Measurements from ENCODE around the gene NALF2.

The NALF2 gene

DNA sequence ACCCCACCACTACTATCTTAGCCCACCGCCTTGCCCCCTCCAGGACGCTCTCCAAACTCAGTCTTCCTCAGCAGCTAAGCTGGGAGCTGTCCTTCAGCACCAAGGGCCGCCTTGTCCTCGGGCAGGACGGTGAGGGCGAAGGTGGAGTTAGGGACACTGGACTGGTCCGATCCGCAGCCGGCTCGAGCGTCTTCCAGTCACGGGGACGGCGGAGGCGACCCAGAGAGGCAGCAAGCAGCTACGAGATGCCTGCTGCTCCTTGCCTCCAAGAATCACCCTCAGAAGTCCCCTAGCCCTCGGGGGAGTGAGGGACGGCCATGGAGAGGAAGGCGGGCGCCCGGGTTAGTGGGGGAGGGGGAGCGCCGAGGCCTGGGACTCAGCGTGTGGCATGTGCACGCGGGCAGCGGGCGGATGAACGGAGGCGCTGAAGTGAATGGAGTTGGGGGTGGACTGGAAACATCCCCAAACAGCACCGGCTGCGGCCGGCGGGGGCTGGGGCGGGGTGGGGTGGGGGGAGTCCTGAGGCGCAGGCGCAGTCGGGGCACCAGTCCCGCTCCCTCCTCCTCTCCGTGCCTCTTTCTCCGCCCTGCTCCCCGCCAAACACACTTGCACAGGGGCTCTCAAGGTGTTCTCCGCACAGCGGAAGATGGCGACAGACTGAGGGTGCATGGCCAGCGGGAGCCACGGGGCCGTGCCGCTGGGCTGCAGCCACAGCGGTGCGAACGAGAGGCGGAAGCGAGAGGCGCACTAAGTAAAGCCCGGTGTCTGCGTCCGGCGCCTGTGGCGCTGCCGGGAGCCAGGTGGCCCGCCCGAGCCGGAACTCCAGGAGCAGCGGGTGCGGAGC, at the start of gene NALF2:
TSS of gene NALF2 (plus strand) at position 545 of the 844 bp plus-strand sequence. CDS start 957 bp downstream, outside the sequence.
- peak; percentile 33 for DNase-seq

DNA sequence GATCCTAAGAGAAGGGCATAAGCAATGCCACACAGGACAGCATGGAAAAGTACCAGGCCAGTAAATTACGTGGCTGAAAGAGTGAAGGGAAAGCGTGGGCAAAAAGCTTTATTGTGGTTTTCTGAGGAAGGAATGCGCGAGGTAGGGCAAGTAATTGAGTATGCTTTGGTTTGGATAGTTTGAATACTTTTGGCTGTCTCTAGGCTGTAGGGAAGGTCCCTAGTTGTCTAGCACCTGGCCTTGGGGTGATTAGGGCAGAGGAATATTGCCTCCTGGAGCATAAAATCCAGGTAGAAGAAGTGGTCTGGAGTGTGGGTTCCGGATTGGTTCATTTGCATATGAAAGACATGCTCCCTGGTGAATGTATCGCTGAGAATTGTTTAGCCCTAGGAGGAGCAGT, 46.4 kb upstream of the NALF2 start:
- no peak for DNase-seq

DNA sequence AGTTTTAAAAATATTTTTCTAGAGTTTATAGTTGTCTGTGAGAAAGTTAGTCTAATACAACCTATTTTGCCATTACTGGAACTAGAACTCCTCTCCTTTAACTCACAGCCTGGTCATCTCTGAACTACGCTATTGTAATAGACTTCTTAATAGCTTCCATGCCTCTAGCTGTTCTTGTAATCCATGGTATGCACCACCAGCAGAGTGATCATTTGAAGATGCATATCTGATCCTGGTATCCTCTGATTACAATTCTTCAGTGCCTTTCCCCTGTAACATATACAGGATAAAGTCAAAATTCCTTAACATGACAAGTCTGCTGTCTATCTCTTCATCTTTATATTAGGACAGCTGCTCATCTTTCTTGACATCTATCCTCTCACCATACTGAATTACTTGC, 37.6 kb upstream of the NALF2 start:
- no peak for DNase-seq

DNA sequence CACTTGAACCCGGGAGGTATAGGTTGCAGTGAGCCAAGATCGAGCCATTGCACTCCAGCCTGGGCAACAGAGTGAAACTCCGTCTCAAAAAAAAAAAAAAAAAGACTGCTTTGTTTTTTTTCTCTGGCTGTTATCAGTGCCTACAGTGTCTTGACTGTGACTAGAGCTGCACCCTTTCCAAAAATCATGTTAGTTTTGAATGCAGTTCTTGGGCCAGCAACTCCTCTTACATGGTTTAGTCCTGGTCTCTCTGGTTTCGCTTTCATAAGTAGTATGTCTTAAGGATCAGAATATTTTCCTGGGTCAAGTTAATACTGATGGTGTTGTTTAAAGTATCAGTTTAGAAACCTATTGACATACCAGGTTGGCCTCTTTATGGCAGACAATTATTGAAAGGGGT, 34.2 kb upstream of the NALF2 start:
- no peak for DNase-seq

DNA sequence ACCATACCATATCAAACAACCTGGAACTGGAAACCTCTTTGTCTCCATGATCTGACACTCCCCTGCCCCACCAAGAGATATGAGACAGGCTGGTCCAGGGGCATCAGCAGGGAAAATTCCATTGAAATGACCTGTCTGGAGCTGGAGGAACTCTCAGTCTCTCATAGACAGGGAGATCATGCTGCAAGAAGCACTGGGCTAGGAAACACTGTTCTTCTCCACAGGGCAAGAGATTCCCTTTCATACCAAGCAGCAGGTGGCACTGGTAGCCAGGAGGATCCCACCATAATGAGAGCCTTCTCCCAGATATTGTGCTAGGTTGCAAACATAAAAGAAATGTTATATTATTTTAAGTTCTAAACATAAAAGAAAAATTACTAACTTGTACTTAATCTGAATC, 14.5 kb upstream of the NALF2 start:
- DNase-seq, result no peak

DNA sequence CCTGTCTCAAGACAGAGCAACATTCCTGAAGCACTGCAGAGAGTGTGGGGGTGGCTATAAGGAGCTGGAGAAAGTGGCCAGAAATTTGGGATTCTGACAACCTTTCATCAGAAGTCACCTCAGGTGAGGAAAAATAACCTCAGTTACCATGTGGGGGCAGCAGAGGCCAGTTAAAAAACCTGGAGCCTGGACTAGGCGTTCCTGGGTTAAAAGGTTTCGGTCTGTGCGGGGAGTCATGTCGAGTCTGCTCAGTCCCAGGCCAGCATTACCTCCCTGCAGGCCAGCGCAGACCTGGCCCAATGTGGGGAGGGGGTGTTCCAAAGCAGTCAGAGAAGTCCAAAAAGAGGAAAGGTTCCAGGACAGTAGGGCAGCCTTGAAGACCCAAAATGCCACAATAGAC, 10.9 kb upstream of the NALF2 start:
- DNase-seq, result no peak

DNA sequence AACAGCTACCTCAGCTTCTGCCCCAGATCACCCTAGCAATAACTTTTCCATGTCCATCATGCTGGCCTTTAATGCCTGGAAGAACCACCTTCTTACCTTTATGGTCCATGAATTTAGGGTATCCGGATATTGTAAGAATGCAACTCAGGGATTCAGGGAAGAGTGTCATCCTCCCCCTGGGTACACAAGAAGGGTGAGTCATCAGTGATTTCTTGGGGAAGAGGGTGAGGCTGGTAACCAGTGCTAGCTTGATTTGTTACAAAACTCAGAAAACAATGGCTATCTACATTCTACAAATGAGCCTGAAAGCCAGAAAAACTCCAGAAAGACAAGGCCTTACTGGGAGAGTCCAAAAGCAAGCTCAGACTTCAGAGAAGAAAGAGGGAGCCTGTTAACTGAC, 10.4 kb upstream of the NALF2 start:
- no peak for DNase-seq

DNA sequence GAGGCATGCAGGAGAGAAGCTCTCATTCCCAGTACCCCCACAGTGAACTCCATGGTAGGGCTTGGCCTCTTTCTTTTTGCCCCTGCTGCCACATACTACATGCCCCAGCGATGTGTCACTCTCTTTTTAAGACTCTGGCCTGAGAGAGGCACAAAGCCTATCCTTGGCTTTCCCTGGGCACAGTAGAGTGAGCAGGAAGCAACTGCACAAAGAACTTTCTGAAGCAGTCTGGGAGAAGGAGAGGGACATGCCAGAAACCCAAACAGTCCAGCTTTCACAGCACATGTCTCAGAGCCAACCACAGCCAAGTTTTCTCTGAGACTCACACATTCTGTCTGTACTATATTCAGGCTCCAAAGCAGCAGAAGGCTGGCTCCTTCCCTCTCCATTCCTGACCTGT, 7.9 kb upstream of the NALF2 start:
- no peak for DNase-seq

DNA sequence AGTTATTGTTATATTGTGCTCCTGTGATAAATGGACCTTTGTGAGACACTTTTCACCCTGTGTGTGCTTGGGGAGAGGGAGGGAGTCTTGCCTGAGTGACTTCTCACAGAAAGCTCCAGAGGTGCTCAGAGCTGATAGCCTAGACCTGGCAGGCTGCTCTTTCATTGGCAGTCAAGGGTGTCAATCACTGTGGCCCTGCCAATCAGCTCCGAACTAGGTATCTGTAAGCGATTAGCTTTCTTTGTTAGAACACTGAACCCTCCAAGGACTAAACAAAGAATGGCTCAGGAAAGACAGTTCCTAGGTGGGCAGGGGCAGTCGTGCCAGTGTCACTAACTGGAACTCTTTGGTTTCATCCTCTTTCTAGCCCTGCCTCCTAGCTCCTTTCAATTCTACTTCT, 2.7 kb upstream of the NALF2 start:
- no peak for DNase-seq

DNA sequence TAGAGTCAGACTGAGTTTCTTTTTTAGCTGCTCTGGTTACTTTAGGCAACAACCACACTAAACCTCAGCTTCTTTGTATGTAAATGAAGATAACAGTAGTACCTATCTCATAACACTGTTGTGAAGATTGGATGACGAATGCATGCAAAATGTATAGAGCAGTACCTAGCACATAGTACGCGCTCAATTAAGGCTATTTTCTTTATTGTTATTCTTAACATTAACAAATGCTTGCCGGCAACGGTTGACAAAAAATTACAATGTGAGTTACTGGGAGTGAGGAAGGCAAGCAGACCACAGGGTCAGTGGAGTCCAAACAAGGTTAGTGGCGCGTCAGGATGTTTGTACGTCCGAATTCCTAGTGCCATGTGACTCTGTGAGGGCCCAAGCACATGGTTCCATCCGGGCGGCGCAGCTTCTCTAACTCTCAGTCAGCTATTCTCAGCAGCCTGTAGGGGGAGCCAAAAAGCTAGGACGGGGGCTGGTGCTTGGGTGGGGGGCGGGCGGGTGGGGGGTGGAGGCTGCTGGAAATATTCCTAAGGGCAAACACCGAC, 821 bp upstream of the NALF2 start:
- no peak for DNase-seq

DNA sequence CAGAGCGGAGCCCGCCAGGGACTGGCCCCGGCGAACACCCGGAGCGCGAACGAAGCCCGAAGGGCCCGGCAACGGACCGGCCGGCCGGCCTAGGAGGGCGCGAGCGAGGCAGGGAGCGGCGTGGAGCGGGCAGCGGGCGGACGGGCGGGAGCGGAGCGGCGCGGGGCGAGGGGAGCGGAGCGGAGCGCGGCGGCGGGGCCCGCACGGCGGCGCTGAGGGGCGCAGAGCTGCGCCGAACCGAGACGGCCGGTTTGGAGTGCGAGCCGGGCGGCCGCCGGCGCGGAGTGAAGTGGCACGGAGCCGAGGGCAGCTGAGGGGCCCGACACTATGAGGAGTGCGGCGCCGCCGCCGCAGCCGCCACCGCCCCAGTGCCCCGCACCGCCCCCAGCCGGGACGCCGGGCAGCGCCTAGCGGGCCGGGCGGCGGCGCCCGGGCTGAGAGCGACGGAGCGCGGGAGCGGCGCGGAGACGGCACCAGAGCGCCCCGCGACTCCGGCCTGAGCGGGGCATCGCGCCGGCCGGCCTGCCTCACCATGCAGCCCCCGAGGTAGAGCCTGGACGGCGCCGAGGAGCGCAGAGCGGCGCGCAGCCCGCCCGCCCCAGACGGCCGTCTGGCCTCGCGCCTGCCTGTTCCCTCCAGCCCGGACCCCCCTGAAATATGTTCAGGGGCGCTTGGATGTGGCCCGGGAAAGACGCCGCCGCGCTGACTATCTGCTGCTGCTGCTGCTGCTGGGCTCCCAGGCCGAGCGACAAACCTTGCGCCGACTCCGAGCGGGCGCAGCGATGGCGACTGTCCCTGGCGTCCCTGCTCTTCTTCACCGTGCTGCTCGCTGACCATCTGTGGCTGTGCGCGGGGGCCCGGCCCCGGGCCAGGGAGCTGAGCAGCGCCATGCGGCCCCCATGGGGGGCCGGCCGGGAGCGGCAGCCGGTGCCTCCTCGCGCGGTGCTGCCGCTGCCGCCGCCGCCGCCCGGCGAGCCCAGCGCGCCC, 793 bp downstream of the NALF2 start:
- DNase-seq, result no peak

DNA sequence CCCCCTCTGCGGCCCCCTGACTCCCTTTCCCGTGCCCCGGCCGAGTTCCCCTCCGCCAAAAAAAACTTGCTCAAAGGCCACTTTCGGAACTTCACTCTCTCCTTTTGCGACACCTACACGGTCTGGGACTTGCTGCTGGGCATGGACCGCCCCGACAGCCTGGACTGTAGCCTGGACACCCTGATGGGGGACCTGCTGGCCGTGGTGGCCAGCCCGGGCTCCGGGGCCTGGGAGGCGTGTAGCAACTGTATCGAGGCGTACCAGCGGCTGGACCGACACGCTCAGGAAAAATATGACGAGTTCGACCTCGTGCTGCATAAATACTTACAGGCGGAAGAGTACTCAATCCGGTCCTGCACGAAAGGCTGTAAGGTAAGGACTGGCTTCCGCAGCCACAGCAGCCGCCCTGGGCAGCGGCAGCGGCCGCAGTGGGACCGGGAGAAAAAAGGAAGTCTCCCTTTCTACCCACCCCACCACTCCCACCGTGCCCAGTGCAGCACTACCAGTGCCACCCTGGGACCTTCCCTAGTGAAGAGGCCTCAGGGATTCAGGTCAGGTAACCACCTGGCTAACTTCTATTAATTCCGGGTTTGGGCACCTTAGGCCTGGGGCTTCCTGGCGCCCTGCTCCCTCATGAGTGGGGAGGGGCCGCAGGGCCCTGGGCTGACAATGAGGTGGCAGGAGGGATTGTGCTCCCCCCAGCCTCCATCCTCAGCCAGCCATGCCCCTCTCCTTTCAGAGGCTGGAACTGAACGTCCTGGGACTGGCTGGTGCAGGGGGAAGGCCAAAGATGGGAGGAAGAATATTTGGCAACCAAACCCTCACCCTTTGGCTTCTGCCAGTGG, 1.9 kb downstream of the NALF2 start:
- DNase-seq, result no peak

DNA sequence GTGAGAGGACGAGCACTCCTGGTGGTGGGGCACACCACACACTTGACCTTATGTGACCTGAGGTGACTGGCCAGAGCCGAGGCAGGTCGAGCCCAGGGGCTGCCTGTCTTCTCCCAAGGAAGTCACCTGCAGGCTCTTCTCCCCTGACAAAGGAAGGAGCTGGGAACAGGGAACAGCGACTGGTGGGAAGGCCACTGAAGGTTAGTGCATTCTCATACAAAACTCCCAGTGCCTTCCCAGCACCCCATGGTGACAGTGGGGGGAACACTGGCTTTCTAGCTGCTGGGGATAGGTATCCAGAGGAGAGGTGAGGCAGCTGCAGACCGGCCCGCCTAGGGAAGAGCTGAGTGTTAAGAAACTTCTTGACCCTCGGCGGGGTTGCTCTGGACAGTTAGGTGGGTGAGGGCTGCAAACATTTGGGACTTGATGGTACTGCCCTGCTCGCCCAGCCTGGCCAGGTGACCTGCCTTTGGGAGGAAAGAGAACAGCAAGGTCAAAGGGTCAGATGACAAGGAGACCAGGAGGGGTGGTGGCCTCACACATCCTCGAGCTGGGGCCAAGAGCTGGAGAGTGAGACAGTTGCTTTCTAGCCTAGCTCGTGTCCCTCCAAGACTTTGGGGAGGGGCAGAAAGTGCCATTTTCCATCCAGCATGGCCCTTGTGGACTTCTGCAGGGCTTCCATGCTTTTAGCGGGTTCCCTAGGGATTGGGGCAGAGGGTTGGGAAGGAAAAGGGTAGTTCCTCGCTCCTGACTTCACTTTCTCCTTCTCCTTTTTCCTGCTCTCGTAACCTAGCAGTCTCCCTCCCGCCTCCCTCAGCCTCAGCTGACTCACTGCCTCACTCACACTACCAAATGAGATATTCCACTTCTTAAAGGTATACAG, 2.7 kb downstream of the NALF2 start:
- DNase-seq, result no peak

DNA sequence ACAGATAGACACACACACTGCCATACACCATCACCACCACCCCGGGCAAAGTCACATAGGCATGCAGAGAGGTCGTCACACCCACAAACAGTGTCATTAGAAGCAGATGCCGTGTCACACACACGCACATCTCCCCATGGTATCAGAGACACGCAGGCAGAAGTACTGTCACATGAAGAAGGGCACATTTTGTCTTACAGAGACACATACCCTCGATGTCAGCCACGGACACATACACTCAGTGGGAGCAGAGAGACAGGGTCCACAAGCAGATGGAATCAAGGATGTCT, 3.3 kb downstream of the NALF2 start:
- DNase-seq, result no peak

DNA sequence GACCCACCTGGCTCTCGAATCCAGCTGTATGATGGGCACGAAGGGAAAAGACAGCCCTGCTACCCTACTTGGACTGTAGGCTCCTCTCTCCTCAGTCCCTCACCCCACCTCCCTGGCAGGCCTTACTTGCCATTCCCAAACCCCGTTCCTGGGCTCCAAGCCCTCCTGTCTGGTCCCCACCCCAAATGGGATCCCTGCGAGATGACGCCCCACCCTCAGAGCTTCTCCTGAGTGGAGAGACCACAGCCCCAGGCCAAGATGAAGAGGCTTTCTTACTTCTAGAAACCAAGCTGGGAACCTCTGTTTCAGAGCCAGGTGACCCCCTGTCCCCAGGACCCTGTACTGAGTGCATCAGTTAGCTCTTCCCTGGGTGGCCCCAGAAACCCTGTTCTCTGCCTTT, 4.5 kb downstream of the NALF2 start:
- no peak for DNase-seq

DNA sequence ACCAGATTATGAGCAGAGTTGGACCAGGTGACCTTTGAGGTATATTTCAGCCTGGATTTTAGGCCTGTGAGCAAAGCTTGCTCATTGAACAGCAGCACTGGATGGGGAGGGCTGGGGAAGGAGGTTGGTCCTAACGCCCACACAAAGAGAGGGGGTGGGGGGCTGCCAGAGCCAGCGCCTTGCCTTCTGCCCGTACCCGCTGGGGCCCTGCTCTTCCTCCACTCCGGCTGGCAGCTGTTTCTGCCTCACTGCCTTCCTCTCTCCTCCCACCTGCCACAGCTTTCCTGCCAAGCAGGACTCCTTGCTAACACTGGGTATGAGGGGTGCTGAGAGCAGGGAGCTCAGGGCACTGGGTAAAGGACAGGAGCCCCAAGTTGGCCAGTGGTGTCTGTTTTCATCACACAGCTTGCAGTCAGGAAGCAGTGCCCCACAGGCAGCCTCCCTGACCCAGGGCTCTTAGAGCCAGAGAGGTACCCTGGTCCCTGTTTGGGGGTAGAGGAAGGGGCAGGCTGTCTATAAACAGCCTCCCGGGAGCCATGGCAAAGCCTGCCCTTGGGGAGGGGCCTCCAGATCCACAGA, 6.1 kb downstream of the NALF2 start:
- DNase-seq, result no peak

DNA sequence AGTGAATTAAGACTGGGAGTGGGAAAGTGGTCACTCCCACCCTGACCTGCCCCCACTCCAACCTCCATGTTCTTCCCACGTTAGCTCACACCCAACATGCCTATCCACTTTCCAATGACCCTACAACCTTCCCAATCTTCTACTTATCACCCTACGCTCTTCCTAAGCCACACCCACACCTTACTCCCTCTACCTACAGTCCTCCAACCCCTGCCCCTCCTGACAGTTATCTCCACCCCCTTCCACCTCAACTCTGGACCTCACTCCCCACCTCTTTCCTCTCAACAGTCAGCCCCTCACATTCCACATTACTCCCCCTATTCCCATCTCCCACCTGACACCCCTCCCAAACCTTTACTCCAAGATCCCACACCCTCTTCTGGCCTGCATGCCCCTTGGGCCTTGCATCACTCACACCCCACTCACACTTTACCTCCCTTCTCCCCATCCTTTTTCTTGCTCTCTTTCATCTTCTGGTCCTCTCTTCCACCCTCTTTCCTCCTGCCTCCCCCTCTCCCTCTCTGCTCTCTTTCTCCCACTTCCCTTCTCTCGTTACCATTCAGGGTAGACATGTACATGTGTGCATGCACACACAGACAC, 6.9 kb downstream of the NALF2 start:
- no peak for DNase-seq

DNA sequence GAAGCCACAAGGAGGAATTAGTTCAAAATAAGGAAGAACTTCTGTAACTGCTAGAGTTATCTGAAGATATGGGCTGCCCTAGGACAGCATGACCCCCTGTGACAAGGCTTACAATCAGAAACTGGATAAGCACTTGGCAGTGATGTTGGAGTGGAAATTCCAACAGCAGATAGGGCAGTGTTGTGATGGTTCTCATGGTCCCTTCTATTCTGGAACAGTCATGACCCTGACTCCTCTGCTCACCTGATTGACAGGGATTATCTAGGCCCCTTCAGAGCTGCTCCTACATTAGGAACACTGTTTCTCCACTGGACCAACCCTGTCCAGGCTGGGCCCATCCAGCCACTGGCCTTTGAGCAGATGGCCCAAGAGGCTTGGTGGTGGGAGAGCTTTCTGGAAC, 17.9 kb downstream of the NALF2 start:
- no peak for DNase-seq

DNA sequence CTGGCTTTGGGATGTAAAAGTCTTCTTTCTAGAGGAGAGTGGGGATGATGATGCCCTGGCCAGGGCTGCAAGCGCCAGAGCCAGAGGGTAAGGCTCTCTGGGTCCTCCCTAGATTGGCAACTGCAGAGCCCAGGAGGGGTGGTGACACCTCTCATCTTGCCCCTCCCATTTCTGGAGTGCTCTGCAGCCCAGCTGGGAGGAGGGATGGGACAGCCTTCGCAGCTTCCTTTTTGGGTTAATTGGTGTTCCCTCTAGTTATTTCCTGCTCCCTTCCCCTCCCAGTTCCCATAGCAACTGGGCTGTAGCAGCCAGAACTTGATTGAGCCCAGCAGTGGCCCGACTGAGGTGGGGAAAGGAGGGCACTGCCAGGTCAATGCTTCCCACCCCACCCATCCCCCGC, 19.2 kb downstream of the NALF2 start:
- no peak for DNase-seq

DNA sequence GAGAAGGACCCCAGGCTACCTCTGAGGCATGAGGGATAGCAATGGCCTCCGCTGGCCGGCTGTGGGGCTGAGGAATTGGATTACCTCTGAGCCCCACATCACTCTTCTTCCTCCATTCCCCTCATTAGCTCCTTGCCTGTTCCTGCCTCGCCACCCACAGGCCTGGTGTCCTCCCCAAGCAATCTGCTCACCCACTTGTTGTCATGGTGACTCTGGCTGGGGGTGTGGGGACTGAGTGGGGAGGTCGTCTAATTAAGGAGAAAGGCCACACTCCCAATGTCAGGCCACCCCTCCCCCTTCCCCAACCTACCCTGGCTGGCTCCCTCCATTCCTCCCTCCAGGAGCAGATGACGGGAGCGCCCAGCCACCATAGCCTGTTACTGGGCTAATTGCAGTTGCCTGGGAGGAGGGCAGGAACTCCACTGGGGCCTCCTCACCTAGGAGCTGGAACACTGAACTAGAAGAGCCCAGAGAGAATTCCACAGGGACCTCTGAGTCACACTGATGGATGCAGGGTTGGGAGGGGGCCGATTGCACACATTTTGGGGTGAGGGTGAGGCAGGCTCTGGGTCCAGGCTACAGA, 20.7 kb downstream of the NALF2 start:
- no peak for DNase-seq

DNA sequence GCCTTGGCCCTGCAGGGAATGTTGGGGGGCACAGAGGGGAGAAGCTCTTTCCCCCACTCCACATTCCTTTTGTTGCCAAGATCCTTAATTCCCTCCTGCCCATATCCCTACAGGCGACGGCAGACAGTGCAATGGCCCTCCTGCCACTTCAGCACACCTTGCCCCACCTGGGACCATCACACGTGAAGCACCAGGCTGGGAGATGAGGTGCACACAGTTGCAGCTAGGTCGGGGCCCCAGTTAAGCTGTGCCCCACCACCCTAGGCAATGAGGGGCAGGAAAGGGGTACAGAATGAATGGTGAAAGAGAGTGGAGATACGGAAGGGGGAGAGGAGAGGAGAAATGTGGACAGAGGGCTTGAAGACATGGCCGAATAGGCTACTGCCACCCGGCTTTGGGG, 26.2 kb downstream of the NALF2 start:
- no peak for DNase-seq

Data from fibroblast of upper back skin (primary cell).